GM10266 (cell line): Measurements from ENCODE around the gene SERINC1.
A peak's percentile ranks its signal among the peaks of the same experiment; 100 is the strongest.

ENCODE experiments used
- DNase-seq: peaks from one replicate; pipeline ENCODE4 v3.0.0; 2012; ENCODE audit errors: extremely low spot score
- CTCF ChIP-seq: IDR thresholded peaks from 2 replicates; pipeline ENCODE4 v1.5.1; 2012; ENCODE audit warnings: mild to moderate bottlenecking, low read depth; ENCODE audit not compliant: control insufficient read depth, insufficient read depth; ENCODE audit errors: missing control alignments

SERINC1 gene

GRCh38 chr6:122404444-122404843 lies 67.2 kb downstream of the SERINC1 start:
- no peak for DNase-seq
- TF ChIP-seq CTCF = no peak

GRCh38 chr6:122401104-122401503 lies 70.5 kb downstream of the SERINC1 start:
- no peak for TF ChIP-seq CTCF
- DNase-seq = no peak

GRCh38 chr6:122400462-122401089 lies 71.0 kb downstream of the SERINC1 start:
- TF ChIP-seq CTCF = no peak
- DNase-seq = no peak

- TF ChIP-seq CTCF = no peak
- DNase-seq = peak; percentile 24
These were observed 71.5 kb downstream of the SERINC1 start for GRCh38 chr6:122400121-122400450.

GRCh38 chr6:122399348-122400120 lies 72.1 kb downstream of the SERINC1 start, which contains the start of gene HSF2:
Gene HSF2 (plus strand): TSS chr6:122399652. CDS start chr6:122399738, 86 bp downstream.
- no peak for TF ChIP-seq CTCF
- DNase-seq = peak; percentile 93

GRCh38 chr6:122399055-122399347 lies 72.6 kb downstream of the SERINC1 start:
- DNase-seq = no peak
- TF ChIP-seq CTCF = no peak

- TF ChIP-seq CTCF = no peak
- DNase-seq = no peak
These were observed 77.6 kb downstream of the SERINC1 start for GRCh38 chr6:122394016-122394415.
